Stimulated activated CD4-positive, alpha-beta T cell treated with anti-CD3 and anti-CD28 coated beads, TNF-alpha, amount 100 ng/mL, for 48 hours (primary cell): Measurements from ENCODE around the gene DCC.

Experiments
- DNase-seq, 3 donors: peaks; one replicate each; pipeline ENCODE4 v3.0.0-alpha.2; 2020; ENCODE audit warnings: low read depth in 3 of 3

The DCC gene

DNA sequence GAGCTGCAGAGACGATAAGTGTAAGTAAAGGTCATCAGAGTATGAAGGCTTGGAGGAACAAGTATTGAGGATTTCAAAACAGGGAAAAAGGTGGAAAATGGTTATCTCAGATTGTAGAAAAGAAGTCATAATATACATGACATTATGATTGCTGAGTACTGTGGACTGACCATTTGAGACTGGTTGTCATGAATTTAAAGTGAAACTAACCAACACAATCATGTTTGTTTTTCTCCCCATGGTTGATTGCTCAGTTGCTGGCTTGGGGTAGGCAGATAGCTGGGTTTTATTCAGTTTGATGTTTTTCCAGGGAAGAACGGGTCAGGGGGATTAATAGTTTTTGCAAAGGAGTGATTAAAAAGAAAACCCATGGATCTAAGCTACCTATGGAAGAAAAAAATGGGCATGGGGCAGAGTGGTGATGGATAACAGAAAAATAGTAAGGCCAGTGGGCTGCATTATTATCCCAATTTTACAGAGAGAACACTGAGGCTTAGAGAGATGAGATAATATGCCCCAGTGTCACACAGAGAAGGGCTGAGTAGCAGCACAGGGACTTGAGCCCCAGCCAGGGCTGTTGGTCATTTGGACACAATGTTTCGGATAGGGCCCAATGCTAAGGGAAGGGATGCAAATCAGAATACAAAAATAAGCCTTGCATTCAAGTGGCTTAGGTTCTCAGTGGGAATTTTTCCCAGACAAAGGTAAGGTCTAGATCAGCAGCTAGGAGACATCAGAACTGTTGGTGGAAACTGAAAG is 885.7 kb downstream of the DCC start:
- DNase-seq: no peak

DNA sequence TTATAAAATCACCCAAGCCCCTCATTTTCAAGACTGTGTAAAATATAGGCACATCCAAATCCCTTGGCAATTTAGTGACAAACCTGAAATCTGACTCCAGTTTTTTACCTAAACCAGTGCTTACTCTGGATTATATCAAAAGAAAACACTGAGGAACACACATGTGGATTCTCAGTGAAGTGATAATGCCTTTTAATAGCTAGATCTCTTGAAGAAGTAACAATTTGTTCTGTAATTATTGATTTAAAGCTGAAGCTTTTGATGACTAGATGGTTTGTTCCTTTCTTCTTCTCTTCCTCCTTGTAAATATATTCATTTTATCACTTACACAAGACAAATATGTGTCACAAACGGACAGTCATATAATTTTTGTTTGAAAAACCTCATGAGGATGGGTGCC is 894.6 kb downstream of the DCC start:
- no peak for DNase-seq

DNA sequence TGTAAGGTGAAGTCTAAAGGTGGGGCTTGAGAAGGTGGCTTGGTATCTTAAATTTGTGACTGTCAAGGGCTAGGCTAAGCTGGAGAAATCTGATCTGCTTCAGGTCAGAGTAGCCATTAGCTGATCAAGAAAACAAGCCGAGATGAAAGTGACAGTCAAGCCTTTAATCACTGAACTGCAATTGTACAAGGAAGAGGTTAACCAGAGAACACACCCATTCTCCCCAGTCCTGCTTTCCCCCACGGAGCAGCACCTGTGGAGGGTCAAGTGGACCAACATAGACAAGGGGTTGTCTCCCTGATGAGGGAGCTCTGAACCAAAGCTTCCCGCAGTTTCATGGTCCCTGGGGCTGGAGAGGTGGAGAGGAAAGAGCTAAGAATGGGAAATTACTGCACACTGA is 901.2 kb downstream of the DCC start:
- no peak for DNase-seq

DNA sequence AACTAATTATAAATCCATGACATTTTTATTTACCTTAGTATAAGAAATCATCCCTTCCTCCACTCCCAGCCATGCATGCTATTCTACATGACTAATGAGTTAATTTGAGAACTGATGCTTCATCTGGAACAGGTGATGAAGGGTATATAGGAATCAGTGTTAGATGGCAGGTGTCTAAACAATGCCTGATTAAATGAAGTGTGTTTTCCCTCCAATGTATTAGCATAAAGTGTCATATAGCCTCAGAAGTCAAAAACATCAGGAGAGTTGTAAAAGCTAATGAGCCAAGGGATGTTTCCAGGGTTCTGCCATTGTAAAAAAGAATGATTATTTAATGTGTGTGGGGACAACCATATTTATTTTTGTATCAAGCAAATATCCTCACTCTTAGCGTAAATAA is 913.8 kb downstream of the DCC start:
- no peak for DNase-seq

DNA sequence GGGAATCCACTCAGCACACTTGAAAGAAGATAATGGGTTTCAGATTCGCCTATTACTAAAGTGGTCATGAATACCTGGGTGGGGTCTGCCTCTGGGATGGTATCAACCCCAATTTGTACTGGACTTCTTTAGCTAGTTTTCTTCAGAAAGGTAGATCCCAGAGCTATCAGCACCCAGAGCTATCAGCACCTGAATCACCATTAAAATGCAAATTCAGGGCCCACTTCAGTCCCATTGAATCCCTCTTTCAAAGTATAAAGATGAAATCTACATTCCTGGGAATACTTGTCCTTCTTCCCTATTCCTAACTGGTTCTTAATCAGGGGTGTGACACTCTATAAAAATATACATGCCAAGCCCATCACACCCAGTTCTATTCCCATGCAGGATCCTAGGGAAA is 914.3 kb downstream of the DCC start:
- DNase-seq: no peak

DNA sequence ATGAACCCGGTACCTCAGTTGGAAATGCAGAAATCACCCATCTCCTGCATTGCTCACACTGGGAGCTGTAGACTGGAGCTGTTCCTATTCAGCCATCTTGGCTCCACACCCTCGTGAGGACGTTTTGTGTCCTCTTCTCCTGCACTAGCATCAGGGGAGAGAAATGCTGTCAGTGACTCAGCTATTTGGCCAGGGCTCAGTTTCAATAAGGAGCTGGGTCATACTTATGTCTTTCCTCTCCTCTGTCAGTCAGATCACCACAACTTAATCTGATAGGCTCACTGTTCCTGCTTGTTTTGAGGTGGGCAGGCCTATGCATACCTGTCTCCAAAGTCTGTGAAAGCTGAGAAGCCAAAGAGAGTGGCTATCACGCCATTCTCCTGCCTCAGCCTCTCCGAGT is 921.2 kb downstream of the DCC start:
- DNase-seq: no peak

DNA sequence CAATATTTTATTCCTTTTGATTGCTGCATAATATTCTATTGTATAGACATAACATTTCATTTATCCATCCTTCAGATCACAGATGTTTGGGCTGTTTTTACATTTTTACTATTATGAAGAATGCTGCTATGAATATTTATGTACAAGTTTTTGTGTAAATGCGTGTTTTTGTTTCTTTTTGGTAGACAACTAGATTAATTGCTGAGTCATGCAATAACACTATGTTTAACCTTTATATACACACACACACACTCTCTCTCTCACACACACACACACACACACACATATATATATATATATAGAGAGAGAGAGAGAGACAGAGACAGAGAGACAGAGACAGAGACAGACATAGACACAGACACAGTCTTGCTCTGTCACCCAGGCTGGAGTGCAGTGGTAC is 926.9 kb downstream of the DCC start:
- DNase-seq: no peak

DNA sequence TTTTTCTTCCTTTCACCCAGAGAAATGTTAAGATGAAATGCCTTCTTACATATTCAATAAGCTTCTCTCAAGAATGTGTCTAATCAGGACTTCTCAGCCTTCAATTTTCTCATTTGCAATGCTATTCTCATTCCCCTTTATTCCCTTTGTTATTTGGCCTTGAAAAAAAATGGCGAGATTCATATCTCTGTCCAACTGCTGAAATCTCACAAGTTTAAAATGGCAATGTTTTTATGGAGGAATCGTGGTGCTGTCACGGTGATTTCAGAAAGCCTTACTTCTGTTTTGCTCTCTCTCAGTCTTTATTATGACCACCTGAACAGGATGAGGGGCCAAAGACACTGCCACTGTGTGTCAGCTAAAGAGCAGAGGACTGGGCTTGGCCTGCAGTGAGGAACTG is 928.5 kb downstream of the DCC start:
- no peak for DNase-seq

DNA sequence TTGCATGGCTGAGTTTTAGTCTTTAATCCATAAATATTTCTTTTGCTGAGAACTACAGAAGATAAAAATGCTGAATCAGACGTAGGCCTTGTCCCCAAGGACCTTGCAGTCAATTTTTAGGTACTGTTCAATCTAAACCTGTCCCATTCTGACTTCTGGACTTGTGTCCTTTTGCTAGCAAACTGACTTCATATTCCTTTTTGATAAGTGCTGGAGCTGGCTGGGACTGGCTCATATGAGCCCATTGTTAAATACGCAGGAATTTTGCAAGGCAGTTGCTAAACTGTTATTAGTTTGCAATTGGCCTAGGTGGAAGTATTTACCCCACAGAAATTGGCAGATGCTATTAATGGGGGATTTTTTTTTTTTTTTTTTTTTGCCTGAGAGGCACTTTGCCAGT is 941.4 kb downstream of the DCC start:
- no peak for DNase-seq

DNA sequence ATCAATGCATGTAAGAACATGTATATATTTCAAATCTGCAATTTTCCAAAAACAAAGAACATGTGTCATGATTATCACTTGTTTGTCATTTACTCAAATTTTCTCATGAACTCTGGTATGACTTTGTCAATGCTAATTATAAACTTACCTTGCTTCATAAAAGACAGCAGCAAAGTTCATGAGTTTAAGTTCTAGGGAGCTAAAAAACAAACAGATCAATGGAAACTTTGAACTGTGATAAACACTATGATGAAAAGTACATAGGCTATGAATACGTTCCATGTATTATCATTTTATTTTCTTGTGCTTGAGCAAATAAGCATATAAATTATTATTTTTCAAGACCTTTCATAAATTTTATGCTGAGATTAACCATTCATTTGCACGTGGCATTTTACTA is 943.7 kb downstream of the DCC start:
- DNase-seq: no peak

DNA sequence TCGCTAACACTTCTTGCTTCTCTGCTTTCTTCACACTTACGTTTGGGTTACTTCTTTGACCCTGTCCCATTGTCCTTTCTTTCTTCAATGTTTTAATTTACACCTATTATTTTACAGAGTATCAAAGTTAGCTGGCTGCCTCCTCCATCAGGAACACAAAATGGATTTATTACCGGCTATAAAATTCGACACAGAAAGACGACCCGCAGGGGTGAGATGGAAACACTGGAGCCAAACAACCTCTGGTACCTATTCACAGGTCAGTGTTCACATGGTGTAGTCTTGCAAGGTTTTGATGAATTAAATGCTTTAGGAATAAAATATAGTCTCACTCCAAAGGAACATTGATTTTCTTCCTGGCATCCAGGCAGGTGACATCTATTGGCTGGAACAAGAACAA is 965.5 kb downstream of the DCC start:
- DNase-seq: no peak

DNA sequence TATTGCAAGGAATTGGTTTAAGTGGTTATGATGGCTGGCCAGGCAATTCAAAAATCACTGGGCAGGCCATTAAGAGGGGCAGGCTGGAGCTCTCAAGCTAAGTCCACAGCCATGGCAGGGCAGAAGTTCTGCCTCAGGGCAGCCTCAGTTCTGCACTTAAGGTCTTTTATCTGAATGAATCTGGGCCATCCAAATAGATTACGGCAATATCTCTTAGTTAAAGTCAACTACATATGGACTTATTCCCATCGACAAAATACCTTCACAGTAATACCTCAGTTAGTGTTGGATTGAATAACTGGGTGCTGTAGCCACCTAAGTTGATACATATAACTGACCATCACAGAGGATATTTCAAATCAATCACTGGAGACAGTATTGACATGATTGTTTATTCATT is 979.6 kb downstream of the DCC start:
- DNase-seq: no peak

DNA sequence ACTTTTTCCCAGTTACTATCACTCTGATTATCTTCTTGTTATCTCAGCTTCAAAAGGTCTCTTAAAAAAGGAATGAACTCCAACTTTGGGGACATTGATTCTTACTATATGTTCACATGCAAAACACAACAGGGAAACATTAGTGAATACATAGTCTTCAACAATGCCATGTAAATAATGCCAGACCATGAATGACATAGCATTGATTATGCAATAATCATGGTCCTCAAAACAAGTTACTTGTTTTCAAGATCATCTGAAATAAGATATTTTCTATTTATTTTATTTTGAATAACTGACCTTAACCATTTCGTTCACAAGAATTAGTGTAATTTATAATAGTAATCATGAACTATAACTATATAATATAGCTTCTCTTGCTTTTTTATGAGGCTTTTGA is 982.2 kb downstream of the DCC start:
- DNase-seq: no peak

DNA sequence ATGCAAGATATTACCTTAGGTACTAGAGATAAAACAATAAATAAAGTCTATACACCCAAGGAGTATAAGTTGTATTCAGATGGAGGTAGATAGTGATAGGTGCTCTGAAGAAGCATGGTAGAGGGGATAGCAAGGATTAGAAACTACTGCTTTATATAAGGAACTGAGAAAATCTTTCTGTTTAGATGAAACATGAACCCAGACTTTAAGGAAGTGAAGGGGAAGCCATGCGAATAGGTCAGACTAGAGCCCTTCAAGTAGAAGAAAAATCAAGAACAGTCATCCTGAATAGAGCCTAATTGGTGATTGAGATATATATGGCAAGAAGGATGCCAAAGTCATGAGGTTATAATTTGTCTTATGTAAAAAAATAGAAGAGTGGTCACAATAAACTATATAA is 984.4 kb downstream of the DCC start:
- DNase-seq: no peak

DNA sequence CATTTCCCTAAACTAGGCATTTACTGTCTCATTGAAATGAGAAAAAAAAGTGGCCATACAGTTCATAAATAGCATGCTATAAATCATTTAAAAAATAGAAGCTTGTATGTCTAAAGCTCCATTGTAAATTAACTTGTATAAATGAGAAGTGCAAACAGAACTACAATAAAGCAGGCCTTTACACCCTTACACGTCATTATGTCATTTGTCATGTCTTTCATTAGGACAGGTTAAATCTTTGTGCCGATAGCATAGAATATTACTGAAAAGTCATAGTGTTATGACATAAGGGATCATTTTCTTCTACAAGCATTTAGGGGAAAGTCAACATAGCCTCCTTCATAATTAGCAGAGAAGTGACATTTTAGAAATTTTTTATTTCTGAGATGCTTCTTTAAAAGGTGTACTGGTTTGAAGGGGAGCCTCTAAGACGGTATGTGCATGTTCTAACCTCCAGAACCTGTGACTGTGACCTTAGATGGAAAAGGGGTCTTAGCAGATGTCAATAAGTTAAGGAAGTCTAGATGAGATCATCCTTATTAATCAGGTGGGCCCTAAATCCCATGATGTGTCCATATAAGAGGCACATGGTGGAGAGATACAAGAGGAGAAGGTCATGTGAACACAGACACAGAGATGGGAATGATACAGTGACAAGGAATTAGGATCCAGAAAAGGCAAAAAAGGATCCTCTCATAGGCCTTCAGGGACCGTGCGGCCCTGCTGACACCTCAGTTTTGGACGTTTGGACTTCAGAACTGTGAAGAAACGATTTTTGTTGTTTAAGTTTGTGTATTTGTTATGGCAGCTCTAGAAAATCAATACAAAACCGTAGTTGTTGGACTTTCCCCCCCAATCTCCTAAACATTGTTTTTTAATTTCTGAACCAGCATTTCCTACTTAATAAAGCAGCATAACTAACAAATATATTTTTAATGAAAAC is 1020.8 kb downstream of the DCC start:
- DNase-seq: no peak

DNA sequence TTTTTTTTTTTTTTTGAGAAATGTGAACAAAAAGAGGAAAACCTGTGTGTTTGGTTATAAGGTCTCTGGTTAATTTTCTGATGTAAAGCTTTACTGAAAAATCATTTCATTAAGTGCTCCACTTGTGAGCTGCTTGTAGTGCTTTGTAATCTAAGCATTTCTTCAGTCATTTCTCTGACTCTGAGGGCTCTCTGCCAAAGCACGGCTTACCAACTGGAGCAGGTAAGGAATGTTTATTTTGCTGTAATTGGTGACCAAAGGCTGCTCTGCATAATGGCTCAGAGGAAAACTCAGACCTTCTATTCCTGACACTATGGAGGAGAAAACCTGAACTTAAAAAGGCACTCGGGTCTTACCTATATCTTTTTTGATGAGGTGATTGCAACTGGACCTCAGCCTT is 1035.6 kb downstream of the DCC start:
- DNase-seq: no peak

DNA sequence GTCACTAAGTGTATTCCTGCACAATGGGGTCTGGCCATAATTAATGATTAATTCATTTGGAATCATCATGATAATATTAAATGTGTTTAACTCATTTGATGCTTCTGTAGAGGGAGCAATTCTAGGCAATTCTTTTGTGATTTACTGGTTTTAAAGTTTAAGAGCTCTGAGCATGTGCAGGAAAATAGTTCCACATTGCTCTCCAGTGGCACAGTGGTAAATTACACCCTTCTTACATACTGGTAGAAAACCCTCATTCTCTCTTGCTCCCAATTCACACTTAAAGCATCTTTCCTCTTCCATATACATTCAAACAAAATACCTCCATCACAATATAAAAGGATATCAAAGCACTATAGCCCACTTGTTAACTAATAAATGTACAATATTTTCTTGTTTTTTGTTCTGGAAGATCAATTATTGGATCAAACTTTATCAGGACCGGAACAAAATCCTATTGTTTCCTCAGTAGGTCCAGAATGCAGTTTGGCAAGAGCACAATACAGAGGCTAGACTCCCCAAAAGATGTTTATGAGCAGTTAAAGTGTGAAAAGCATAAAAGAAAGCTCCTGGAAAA is 1040.2 kb downstream of the DCC start:
- DNase-seq: no peak

DNA sequence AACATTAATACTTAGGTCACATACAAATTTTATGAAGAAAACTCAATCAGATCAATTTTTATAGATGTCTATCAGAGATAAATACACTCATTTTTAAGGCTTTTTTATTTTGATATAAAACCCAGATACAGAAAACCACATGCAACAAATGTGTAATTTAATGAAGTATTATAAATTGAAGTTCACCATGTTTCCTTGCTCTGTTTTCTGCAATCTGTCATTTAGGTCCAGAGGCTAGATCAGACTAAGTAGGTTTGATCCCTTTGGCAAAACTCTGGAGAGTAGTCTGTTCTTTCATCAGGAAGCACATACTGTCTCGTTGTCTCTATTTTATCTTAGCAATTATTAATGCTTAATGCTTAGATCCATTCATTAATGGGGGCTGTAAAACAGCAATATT is 1042.9 kb downstream of the DCC start:
- DNase-seq: no peak

DNA sequence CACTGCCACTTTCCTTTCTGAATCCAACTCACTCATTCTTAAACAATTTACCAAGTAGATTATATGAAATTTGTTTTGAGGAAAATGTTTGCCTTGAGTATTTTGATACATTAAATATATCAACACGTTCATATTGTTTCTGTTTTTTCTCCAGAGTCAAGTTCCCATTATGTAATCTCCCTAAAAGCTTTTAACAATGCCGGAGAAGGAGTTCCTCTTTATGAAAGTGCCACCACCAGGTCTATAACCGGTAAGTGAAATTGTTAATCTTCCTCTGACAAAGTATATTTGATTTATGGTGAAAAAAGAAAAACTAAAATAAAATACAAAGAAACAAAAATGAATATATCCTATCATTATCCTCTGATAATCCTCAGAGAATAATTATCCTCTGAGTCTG is 1045.9 kb downstream of the DCC start:
- DNase-seq: no peak

DNA sequence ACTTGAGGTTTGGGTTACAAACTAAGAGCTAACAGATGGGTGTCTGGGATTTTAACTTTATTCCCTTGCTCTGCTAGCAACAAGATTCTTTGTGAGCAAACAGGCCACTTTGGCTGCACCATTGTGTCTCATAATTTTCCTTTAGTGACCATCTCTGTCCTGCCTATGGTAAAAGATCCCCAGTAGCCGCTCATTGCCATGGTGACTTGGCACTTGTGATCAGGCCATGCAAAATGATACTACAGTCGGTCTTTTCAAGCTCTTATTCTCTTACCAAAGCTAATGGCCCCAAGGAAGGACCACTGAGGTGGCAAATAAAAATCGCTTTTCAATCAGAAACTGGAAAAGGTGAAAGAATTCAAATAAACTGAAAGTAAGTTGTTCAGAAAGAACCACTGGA is 1047.6 kb downstream of the DCC start:
- no peak for DNase-seq

DNA sequence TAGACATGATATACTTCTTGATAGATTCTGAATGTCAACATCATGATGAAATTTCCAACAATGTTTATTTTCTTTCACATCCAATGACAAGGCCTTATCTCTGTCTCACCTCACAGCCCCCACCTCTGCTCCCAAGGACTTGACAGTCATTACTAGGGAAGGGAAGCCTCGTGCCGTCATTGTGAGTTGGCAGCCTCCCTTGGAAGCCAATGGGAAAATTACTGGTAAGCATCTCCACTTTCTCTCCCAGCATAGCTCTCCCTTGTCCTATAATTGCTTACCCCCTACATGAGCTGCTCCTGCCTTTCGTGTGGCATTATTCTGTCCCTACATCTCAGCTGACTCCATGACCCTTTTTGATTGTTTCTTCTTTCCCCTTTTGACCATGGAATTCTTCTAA is 1062.7 kb downstream of the DCC start:
- DNase-seq: no peak

DNA sequence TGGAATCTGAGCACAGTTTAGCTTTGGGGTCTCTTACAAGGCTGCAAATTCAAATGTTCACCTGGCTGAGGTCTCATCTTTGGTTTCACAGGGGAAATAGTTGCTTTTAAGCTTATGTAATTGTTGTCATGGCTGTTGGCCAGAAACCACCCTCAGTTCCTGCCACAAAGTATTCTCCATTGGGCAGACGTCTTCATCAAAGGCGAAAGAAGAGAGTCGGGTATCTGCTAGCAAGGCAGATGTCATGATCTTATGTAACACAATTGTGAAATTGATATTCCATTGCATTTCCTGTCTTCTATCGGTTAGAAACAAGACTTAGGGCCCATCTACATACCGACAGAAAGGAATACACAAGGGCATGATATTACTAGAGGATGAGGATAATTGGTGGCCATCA is 1068.3 kb downstream of the DCC start:
- DNase-seq: no peak

DNA sequence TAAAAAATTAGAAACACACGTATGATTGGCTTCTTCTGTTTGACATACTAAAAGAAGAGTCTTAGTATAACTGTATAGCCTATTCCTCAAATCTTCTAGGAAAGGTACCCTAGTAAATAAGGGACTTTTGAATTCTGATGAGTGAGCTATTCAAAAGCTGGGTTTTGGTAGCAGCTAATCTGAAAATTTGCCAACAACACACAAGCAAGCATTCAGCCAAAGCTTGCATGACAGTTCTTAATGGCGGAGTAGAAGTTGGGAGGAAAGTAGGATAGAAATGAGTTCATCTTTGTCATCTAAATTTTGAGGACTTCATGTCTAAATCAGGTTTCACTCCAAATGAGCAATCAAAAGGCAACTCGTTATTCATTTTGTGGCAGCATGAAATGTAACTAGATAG is 1071.5 kb downstream of the DCC start:
- no peak for DNase-seq
